ENCODE results near the gene BCAS3. TPM values are rescaled to one million over a fixed set of nuclear protein-coding genes. Genes with fewer than 3 reads are reported as not detected.
A peak's percentile ranks its signal among the peaks of the same experiment; 100 is the strongest.
"Not testable (repeated sequence)": the region's sequence is repeated elsewhere in the genome, so short reads cannot be mapped to it uniquely, and the experiment has no call there.

BCAS3 gene
- total RNA-seq, 3 donors from 2014 or later, result 21.6 to 33.4 (median 32.1) TPM

DNA sequence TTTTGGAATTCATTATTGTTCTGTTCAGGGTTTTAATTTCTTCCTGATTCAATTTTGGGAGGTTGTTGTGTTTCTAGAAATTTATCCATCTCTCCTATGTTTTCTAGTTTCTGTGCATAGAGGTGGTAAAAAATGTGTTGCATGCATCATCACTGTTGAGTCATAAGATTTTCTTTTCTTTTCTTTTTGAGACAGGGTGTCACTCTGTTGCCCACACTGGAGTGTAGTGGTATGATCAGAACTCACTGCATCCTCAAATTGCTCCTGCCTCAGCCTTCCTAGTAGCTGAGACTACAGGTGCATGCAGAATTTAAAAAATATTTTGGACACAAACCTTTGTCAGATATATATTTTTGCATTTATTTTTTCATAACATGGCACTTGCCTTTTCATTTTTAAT, 184.8 kb downstream of the BCAS3 start:
- intact Hi-C loops (cut with DNase I, micrococcal nuclease), result no loop called here
- H3K9me3 ChIP-seq, result no peaks in the 10 kb centered on the region
- no peak for ATAC-seq
- no peak overlapping the region for H3K4me3 ChIP-seq
- TF ChIP-seq, protein P1, sequence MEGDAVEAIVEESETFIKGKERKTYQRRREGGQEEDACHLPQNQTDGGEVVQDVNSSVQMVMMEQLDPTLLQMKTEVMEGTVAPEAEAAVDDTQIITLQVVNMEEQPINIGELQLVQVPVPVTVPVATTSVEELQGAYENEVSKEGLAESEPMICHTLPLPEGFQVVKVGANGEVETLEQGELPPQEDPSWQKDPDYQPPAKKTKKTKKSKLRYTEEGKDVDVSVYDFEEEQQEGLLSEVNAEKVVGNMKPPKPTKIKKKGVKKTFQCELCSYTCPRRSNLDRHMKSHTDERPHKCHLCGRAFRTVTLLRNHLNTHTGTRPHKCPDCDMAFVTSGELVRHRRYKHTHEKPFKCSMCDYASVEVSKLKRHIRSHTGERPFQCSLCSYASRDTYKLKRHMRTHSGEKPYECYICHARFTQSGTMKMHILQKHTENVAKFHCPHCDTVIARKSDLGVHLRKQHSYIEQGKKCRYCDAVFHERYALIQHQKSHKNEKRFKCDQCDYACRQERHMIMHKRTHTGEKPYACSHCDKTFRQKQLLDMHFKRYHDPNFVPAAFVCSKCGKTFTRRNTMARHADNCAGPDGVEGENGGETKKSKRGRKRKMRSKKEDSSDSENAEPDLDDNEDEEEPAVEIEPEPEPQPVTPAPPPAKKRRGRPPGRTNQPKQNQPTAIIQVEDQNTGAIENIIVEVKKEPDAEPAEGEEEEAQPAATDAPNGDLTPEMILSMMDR (IDR thresholded peaks at IDR 0.05), result no peak
- no peaks in the 10 kb centered on the region for H3K36me3 ChIP-seq (ENCODE audit: low read depth)
- no peak for DNase-seq
- H3K4me1 ChIP-seq (ENCODE audit: low read depth), result no peaks in the 10 kb centered on the region

DNA sequence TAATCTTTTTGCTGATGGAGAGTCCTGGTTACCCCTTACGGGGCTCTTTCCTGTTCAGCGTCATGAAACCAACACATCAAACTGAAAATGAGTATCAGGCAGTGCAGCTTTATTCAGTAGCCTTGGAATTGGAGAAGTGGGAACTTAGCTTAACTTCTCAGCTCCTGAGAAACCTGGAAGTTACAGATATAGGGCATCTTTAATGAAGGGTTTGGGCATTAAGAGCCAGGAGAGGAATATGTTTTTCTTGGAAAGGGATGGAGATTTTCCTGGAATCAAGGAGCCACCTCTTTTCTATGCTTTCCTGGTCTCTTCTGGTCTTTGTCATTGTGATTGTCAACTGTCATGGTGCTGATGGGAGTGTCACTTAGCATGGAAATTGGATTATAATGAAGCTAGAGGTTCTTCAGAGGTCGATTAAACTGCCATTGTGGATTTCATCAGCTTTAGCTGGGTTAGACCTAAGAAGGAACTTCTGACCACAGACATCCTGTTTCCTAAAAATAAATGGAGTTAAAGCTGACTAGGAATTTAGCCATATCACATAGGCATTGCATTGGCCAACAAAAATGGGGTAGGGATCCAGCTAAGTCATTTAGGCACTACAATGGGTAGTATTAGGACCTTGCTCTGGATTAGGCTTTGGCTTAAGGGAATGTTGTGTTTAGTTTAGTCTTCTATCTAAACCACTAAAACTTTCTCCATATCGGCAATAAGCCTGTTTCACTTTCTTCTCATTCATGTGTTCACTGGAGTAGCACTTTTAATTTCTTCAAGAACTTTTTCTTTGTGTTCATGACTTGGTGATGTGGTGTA, 186.4 kb downstream of the BCAS3 start:
- no peak for ATAC-seq
- intact Hi-C loops (cut with DNase I, micrococcal nuclease), result no loop called here
- no peak overlapping the region for H3K4me3 ChIP-seq

DNA sequence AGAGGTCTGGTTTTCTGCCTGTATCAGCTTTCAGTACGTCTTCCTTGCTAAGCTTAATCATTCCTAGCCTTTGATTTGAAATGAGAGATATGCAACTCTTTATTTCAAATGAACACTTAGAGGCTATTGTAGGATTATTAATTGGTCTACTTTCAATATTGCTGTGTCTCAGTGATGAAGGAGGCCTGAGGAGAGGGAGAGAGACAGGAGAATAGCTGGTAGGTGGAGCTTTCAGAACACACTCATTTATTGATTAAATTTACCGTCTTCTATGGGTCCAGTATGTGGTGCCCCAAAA, 187.0 kb downstream of the BCAS3 start:
- Histone ChIP-seq H3K9me3 (no peaks in the 10 kb centered on the region), H3K36me3 (ENCODE audit: low read depth) (no peaks in the 10 kb centered on the region), H3K4me1 (ENCODE audit: low read depth) (no peaks in the 10 kb centered on the region), H3K4me3 (no peak overlapping the region)
- DNase-seq (no peak), ATAC-seq (no peak)
- intact Hi-C loops (cut with DNase I, micrococcal nuclease), result no loop called here
- TF ChIP-seq, protein P1 (IDR thresholded peaks at IDR 0.05), result no peak

More for the DNA sequence above, 186.4 kb downstream of the BCAS3 start:
- no peaks in the 10 kb centered on the region for H3K36me3 ChIP-seq (ENCODE audit: low read depth)
- DNase-seq, result no peak
- no peaks in the 10 kb centered on the region for H3K4me1 ChIP-seq (ENCODE audit: low read depth)
- TF ChIP-seq, protein P1 (IDR thresholded peaks at IDR 0.05), result no peak
- H3K9me3 ChIP-seq, result no peaks in the 10 kb centered on the region

DNA sequence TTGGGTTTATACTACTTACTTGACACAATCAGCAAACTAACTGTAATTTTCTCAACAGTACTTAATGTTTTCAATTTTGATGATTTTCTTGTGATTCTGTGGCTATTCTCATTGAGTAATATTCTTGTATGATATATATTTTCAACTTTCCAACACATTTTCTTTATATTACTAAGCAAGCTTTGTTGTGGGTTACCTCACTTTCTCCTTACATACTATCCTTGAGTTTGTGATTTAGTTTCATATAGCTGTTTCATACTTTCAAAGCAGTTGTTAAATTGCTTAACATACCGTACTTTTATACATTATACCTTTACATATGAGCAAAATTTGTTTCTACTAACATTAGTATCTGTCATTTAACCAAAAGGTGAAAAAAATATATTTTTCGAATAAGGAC, 197.1 kb downstream of the BCAS3 start:
- TF ChIP-seq, protein P1 (IDR thresholded peaks at IDR 0.05), result no peak
- intact Hi-C loops (cut with DNase I, micrococcal nuclease), result no loop called here
- Histone ChIP-seq H3K9me3 (no peaks in the 10 kb centered on the region), H3K4me1 (ENCODE audit: low read depth) (no peaks in the 10 kb centered on the region), H3K36me3 (ENCODE audit: low read depth) (no peaks in the 10 kb centered on the region), H3K4me3 (no peak overlapping the region)
- DNase-seq, result no peak
- ATAC-seq, result no peak

DNA sequence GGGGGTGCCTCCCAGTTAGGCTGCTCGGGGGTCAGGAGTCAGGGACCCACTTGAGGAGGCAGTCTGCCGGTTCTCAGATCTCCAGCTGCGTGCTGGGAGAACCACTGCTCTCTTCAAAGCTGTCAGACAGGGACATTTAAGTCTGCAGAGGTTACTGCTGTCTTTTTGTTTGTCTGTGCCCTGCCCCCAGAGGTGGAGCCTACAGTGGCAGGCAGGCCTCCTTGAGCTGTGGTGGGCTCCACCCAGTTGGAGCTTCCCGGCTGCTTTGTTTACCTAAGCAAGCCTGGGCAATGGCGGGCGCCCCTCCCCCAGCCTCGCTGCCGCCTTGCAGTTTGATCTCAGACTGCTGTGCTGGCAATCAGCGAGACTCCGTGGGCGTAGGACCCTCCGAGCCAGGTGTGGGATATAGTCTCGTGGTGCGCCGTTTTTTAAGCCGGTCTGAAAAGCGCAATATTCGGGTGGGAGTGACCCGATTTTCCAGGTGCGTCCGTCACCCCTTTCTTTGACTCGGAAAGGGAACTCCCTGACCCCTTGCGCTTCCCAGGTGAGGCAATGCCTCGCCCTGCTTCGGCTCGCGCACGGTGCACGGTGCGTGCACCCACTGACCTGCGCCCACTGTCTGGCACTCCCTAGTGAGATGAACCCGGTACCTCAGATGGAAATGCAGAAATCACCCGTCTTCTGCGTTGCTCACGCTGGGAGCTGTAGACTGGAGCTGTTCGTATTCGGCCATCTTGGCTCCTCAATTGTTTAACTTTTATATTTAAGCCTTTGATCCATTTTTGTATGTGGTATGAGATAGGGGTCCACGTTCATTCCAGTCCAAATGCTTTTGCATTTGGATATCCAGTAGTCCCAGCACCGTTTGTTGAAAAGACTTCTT, 209.3 kb downstream of the BCAS3 start:
- H3K4me3 ChIP-seq; H3K36me3 ChIP-seq (ENCODE audit: low read depth); H3K9me3 ChIP-seq; ATAC-seq; H3K4me1 ChIP-seq (ENCODE audit: low read depth); intact Hi-C loops (cut with DNase I, micrococcal nuclease): not testable (repeated sequence)
- peak; percentile 19 to 53 (median 48) for DNase-seq

DNA sequence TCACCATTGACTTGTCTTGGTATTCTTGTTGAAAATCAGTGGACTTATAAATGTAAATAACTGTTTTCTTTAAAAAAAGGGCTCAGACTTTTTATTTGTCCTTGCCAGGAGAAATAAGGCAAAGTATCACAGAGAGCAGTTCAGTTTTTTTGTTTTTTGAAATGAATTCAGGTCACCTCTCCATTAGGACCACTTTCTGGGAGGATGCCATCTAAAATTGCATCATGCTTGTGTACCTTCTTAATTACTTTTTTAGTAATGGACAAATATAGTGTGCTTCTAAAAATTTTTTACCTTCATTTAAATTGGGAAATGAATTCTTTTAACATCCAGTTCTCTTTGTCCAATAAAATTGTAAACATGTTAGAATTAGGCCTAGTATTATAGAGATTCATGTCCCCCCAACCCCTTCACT, 210.0 kb downstream of the BCAS3 start:
- no peak for ATAC-seq
- DNase-seq, result no peak
- intact Hi-C loops (cut with DNase I, micrococcal nuclease), result no loop called here
- Histone ChIP-seq H3K4me3 (no peak overlapping the region), H3K36me3 (ENCODE audit: low read depth) (no peaks in the 10 kb centered on the region), H3K4me1 (ENCODE audit: low read depth) (no peaks in the 10 kb centered on the region), H3K9me3 (no peaks in the 10 kb centered on the region)
- TF ChIP-seq, protein P1 (IDR thresholded peaks at IDR 0.05), result no peak

Measured in mucosa of descending colon (tissue), 3 donors.